Ovary (tissue), 9 donors: ENCODE data around the gene AMOT. TPM values are rescaled to one million over a fixed set of nuclear protein-coding genes. Genes with fewer than 3 reads are reported as not detected.

Experiments
- DNase-seq, 5 donors: peaks; one replicate each; pipeline ENCODE4 v3.0.0-alpha.2; 2019 to 2020
- H3K27ac ChIP-seq, 2 donors: fragments of 200-600 bp; one replicate each; pipeline versions ENCODE4 v1.5.1 to v1.8.0; 2019 to 2022
- H3K27me3 ChIP-seq: fragments of 200-600 bp; one replicate; pipeline ENCODE4 v1.8.0; 2022
- H3K36me3 ChIP-seq: fragments of 200-600 bp; sonication (generic); one replicate; pipeline ENCODE4 v1.5.1; 2019
- H3K4me1 ChIP-seq: one replicate; pipeline ENCODE4 v1.8.1; 2013; ENCODE audit warnings: mild to moderate bottlenecking, moderate library complexity; ENCODE audit not compliant: insufficient read depth
- H3K4me3 ChIP-seq: fragments of 200-600 bp; sonication (generic); one replicate; pipeline ENCODE4 v1.5.1; 2017
- H3K9me3 ChIP-seq, 2 donors: fragments of 200-600 bp in 1 of 2; sonication (generic) in 1 of 2; one replicate each; pipeline versions ENCODE4 v1.5.1 to v1.8.1; 2013 to 2019; ENCODE audit warnings: mild to moderate bottlenecking in 1 of 2, moderate library complexity in 1 of 2
- EP300 ChIP-seq: sonication (generic); formaldehyde crosslinking; IDR thresholded peaks from one replicate; pipeline ENCODE4 v1.6.1; 2017; ENCODE audit warnings: antibody characterized with exemption
- POLR2A ChIP-seq: fragments of 450-650 bp; IDR thresholded peaks from one replicate; pipeline ENCODE4 v1.6.1; 2017; ENCODE audit warnings: antibody characterized with exemption, mild to moderate bottlenecking, moderate library complexity
- WGBS, 3 donors: extraction: QIAGEN DNeasy Blood & Tissue Kit in 1 of 3; methylation state at CpG; one replicate each; pipeline versions ENCODE4 v1.1.5 to v1.1.7; 2013 to 2017; 5-methylcytosine and 5-hydroxymethylcytosine counted together
- intact Hi-C, 4 donors: fragments of 100-400 bp; cut with DNase I; formaldehyde crosslinking; loops; one replicate each; pipeline versions ENCODE4 v1.11.0 to v1.15.1; 2022 to 2023
- polyA plus RNA-seq, 2 donors: library from polyadenylated mRNA; stranded (reverse); fragments of 200-250 nt in 1 of 2; fragments of 350-450 nt in 1 of 2; fragmentation: Illumina TruSeq in 1 of 2; extraction: RNeasy Lipid Tissue Mini Kit (QIAGEN cat#74804) in 1 of 2; gene quantifications; one replicate each; pipeline ENCODE4 v1.2.3, GENCODE V29; 2013 to 2014
- total RNA-seq, 7 donors: library from RNA; depleted of rRNA in 2 of 7; stranded (reverse); fragments of >200 nt in 2 of 7; fragmentation: NEBNext Ultra II Directional in 3 of 7; extraction: Animal tissue kit (Norgen Biotek cat#: 25700) in 3 of 7; gene quantifications; one replicate each; pipeline versions ENCODE4 v1.1.0 to v1.2.4, GENCODE V29; 2016 to 2023
- TF ChIP-seq, protein P1 (sequence below), 3 donors: fragments of 450-650 bp in 2 of 3; fragments of 200-600 bp in 1 of 3; IDR thresholded peaks; one replicate each; pipeline versions ENCODE4 v1.5.1 to v1.8.0; 2016 to 2022; ENCODE audit warnings: antibody characterized with exemption in 3 of 3, mild to moderate bottlenecking in 1 of 3
- donor health status: DM: no; HTN: no; CAD: no; lungs with moderate emphysema.
- donor health status: DM: no; HTN: no; CAD: no.
- donor health status: Bipolar disorder and iron deficiency.
- donor health status: DM: yes; HTN: yes; CAD: no.
- donor health status: DM: no; HTN: no; CAD: no.
- donor health status: DM: yes; HTN: yes; CAD: no.

The AMOT gene
- total and polyA plus RNA-seq, 9 donors = 3.2 to 38.5 (median 16.7) TPM

DNA sequence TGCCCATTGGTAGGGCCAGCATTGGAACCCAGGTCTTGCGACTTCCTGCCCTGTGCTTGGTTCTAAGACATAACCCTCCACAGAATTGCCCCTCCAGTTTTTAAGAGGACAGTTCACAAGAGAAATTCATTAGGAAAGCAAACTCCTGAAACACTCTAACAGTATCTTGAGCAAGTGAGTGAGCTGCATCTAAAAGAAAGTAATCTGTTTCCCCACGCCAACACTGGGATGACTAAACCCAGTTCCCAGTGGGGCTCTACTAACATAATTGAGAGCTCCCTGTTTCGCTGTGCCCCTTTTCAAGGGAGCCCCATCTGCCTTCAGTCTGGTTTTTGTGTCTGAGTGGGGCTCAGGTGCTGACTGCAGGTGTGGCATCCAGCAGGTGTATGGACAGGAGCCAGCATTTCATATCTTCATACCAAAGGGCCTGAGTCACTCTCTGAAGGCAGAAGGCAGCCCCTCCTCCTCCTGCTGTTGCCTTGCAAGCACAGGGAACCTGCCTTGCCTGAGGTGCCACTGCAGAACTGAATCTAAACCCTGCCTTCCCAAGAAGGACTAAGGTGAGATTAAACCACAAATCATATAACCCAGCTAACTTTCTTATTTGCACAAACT lies 8.0 kb downstream of the AMOT start:
- no peaks in the 10 kb centered on the region for H3K27me3 ChIP-seq
- no peak overlapping the region for H3K4me3 ChIP-seq
- 58 to 69% (median 63%) methylated on average over 3 of the region's 3 CpGs for WGBS, 3 donors
- H3K4me1 ChIP-seq = no peaks in the 10 kb centered on the region
- TF ChIP-seq EP300 = no peak
- TF ChIP-seq, protein P1, sequence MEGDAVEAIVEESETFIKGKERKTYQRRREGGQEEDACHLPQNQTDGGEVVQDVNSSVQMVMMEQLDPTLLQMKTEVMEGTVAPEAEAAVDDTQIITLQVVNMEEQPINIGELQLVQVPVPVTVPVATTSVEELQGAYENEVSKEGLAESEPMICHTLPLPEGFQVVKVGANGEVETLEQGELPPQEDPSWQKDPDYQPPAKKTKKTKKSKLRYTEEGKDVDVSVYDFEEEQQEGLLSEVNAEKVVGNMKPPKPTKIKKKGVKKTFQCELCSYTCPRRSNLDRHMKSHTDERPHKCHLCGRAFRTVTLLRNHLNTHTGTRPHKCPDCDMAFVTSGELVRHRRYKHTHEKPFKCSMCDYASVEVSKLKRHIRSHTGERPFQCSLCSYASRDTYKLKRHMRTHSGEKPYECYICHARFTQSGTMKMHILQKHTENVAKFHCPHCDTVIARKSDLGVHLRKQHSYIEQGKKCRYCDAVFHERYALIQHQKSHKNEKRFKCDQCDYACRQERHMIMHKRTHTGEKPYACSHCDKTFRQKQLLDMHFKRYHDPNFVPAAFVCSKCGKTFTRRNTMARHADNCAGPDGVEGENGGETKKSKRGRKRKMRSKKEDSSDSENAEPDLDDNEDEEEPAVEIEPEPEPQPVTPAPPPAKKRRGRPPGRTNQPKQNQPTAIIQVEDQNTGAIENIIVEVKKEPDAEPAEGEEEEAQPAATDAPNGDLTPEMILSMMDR (IDR thresholded peaks at IDR 0.05) = no peak
- TF ChIP-seq POLR2A = no peak
- H3K9me3 ChIP-seq = no peaks in the 10 kb centered on the region
- H3K36me3 ChIP-seq = no peaks in the 10 kb centered on the region
- intact Hi-C loops = no loop called here
- DNase-seq = no peak
- no peak overlapping the region for H3K27ac ChIP-seq

- H3K27ac ChIP-seq = no peak overlapping the region
- no peaks in the 10 kb centered on the region for H3K4me1 ChIP-seq
- no peaks in the 10 kb centered on the region for H3K36me3 ChIP-seq
- H3K27me3 ChIP-seq = no peaks in the 10 kb centered on the region
- no peak for TF ChIP-seq POLR2A
- TF ChIP-seq, protein P1 (IDR thresholded peaks at IDR 0.05) = no peak
- no peak for TF ChIP-seq EP300
- DNase-seq = no peak
- H3K9me3 ChIP-seq = no peaks in the 10 kb centered on the region
- H3K4me3 ChIP-seq = no peak overlapping the region
- intact Hi-C loops = no loop called here
- 70 to 80% (median 70%) methylated on average over 3 of the region's 3 CpGs for WGBS, 3 donors
These were observed 10.1 kb downstream of the AMOT start for GRCh38 chrX:112830540-112830939.

DNA sequence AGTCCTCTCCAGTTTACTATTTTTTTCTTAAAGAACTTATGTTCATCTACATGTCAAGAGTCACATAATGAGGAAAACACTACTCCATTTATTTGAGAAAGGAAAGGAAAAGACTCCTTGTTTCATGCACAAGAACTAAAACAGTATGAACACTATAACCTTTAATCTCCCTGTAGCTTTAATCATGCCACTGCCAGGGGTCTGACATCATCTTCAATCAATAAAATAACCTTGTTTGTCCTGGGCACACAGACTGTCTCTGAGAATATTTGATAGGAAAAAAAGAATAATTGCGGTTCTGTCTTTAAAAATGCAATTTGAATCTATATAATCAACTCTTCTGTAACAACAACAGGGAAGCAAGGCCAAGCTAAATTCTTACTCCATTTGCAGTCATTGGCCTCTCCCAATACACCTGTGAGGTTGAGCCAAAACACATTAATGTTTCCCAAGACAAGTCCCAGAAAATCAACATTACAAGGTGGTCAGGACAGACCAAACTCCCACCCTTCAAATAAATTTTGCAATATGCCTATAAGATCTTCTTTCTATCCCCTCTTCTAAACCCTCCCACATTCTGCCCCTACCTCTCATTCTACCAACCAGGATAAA lies 13.2 kb downstream of the AMOT start:
- H3K27me3 ChIP-seq = no peaks in the 10 kb centered on the region

GRCh38 chrX:112826023-112826422 lies 14.6 kb downstream of the AMOT start:
- Histone ChIP-seq H3K36me3 (no peaks in the 10 kb centered on the region), H3K27me3 (no peaks in the 10 kb centered on the region), H3K4me1 (no peaks in the 10 kb centered on the region), H3K4me3 (no peak overlapping the region), H3K9me3 (no peaks in the 10 kb centered on the region), H3K27ac (no peak overlapping the region)
- intact Hi-C loops = no loop called here
- TF ChIP-seq POLR2A (no peak), EP300 (no peak)
- TF ChIP-seq, protein P1 (IDR thresholded peaks at IDR 0.05) = no peak
- DNase-seq = no peak

More for the DNA sequence above, 13.2 kb downstream of the AMOT start:
- TF ChIP-seq, protein P1 (IDR thresholded peaks at IDR 0.05) = no peak
- TF ChIP-seq EP300 (no peak), POLR2A (no peak)
- H3K9me3 ChIP-seq = no peaks in the 10 kb centered on the region
- DNase-seq = no peak
- no peak overlapping the region for H3K27ac ChIP-seq
- H3K4me1 ChIP-seq = no peaks in the 10 kb centered on the region
- no peaks in the 10 kb centered on the region for H3K36me3 ChIP-seq
- no peak overlapping the region for H3K4me3 ChIP-seq
- intact Hi-C loops = no loop called here
- WGBS, 3 donors = 79 to 80% (median 79%) methylated on average over 1 of the region's 1 CpG
